Islet of Langerhans (tissue), 1 donor: ENCODE measurements around the gene UNC93B1.

Experiments used
- FAIRE-seq: peaks from one replicate; lab custom pipeline; 2011; peaks lifted over from hg19 to GRCh38; lab: Jason Lieb, UNC

The UNC93B1 gene

GRCh38 chr11:68021167-68021787, 17.4 kb upstream of the UNC93B1 start:
- no peak for FAIRE-seq

DNA sequence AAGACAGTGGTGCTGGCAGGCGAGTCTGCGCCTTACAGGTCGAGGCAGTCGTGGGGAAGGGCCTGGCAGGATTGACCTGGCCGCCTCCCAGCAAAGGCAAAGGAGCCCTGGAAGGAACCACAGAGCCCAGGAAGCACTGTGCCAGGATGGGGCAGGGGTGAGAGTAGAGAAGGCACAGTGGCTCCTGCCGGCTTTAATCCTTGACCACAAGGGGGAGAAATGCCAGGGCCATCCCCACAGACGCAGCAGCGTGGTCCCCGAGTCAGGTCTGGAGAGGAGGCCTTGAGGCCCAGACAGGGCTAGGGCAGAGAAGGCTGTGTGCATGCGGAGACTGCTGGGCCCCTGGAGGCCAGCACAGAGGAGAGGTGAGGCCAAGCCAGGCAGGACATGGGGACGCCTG, 16.7 kb upstream of the UNC93B1 start:
- FAIRE-seq, result no peak

DNA sequence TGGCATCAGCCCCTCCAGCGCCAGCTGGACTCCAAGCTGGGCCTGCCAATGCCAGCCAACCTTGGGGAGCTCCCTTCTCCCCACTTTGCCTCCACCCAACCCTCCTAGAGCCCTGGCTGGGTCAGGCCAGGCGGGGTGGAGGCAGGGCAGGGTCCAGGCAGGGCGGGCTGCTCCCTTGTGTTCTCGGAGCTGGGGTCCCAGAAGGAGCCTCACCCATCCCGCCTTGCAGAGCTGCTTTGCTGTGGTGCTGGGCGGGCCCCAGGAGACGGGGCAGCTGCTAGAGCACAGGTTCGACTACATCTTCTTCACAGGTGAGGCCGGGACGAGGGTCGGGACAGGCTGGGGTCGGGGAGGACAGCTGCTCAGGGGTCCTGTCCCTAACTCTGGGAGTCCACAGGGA, 15.6 kb upstream of the UNC93B1 start:
- no peak for FAIRE-seq

DNA sequence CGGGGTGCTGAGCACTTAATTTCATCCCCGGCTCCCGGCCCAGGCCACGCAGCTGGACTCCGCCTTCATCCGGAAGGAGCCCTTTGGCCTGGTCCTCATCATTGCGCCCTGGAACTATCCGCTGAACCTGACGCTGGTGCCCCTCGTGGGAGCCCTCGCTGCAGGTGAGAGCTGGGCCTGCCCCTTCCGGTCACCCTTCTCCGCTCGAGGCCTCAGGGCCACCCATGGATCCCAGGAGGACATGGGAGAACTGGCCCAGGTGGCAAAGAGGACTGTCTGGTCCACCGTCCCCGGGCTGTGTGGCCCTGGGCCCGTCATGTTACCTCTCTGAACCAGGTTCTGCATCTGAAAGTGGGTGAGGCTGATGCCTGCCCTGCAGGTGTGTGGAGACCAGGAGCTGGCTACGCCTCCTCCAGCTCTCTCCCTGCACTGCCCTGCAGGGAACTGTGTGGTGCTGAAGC, 14.9 kb upstream of the UNC93B1 start:
- FAIRE-seq, result no peak

- no peak for FAIRE-seq
Measured at GRCh38 chr11:68017980-68018729, 14.3 kb upstream of the UNC93B1 start.

DNA sequence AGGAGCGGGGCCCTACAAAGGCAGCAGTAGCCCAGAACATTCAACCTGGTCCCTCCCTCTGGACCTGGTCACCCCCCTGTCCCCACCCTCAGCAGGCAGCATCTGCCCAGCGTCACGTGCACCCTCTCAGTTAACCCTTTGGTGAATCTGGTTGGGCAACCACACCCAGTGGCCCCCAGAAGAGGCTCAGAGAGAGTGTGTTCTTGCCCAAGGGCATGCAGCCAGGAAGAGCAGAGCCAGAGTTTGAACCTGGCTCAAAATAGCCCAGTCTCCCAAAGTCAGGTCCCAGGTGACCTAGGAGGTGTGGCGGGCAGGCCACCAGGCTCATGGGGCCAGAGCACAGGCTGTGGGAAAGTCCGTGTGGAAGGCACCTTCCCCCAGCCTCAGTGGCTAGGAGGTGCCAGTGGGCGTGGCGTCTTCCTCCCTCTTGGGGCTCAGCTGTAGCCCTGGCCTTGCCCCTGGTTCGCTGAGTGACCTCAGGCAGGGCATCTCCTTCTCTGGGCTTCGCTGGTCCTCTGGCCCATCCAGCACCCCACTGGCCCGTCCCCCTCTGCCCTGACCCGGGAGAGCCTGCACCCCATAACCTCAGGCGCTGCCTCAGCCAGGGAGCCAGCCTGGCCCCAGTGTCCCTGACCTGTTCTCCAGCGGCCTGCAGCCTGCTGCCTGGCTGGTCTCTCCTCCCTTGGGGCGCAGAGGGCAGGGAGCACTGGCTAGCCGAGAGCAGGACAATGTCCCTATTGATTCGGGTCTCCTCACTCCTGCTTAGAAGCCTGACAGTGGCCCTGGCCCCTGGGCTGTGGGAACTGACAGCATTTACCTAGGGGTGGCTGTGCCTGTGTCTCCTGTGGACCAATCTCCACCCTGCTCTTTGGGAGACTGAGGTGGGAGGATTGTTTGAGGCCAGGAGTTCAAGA, 13.3 kb upstream of the UNC93B1 start:
- no peak for FAIRE-seq

- FAIRE-seq, result no peak
Measured at GRCh38 chr11:68016161-68016903, 12.4 kb upstream of the UNC93B1 start.

- FAIRE-seq, result no peak
Measured at GRCh38 chr11:68015467-68015866, 11.6 kb upstream of the UNC93B1 start.

GRCh38 chr11:68014947-68015447, 11.1 kb upstream of the UNC93B1 start:
- FAIRE-seq, result no peak

- no peak for FAIRE-seq
Measured at GRCh38 chr11:68014157-68014946, 10.5 kb upstream of the UNC93B1 start.

GRCh38 chr11:68013611-68014156, 9.8 kb upstream of the UNC93B1 start:
- no peak for FAIRE-seq

DNA sequence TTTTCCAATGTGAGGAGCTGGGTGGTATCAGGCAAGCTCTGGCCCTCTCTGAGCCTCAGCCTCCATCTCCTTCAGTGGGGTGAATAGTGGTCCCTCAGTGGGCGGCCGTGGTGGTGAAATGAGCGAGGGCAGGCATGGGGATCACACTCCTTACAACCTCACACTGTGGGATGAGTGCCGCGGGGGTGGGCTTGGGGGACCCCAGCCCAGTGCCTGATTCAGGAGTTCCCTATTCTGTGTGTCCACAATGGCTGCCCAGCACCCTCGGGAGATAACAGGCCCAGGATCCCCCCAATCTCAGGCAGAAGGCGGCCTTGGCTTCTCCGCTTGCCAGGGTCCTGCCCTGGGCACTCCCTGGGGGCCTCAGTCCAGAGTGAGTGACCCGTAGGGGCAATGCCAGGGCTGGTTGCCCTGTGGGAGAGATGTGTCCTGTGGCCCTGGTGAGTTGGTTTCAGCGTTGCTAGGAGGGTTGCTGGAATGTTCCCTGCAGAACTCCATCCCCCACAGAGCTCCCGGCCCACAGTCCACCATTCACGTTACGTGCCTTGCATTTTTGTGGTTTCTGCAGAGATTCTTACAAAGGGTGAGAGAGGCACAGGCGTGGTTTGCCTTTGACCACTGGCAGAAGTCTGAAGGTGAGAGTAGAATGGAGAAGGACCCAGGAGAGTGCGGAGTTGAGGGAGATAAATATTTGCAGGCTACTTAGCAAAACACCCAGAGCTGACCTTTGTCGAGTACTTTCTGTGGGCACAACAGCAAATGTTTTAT, 9.1 kb upstream of the UNC93B1 start:
- no peak for FAIRE-seq

GRCh38 chr11:68012044-68012842, 8.3 kb upstream of the UNC93B1 start:
- no peak for FAIRE-seq

GRCh38 chr11:68011051-68011943, 7.4 kb upstream of the UNC93B1 start:
- FAIRE-seq, result no peak

DNA sequence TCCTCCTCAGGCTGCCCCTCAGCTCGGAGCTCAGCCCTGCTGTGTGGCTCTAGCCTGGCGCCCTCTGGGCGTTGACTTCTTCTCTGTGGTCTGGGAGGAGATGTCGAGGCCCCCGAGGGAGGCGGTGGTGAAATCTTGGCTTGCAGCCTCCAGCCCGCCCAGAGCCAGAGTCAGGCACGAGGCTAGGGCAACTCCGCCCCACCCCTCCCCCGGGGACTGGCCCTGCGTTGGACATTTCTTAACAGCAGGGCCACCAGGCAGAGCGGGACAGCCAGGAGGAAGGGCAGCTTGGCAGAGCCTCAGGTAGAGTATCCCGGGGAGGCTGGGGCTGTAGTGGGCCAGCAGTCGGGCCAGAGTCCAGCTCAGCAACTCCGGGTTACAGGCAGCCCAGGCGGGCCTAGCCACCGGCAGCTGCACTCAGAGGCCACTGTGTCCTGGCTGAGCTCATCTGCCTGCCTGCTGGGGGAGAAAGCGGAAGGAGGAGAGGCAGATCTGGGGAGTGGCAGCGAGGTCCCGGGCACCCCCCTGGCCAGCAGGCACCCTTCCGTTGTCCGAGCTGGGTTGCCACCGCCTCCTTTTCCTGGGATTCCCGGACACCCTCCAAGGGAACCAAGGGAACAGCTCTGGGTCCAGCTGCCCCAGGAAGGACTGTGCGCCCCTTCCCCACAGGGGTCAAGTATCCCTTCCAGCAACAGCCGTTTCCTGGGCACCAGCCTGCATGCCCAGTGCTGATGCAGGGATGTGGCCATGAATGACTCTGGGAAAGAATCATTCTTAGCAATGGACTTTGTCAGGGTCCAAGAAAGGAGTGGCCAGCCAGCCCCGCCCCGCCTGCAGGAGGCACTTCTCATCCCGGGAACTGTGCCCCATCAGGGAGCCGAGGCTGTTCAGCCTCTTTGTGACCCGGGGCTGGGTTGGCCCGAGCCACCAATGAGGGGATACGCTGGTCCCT, 6.5 kb upstream of the UNC93B1 start, which contains the start of gene ALDH3B1:
TSS of gene ALDH3B1 (plus strand) at position 238 of the 952 bp plus-strand sequence. CDS start 4,971 bp downstream, outside the sequence.
- FAIRE-seq, result no peak

- no peak for FAIRE-seq
Measured at GRCh38 chr11:68009391-68010089, 5.6 kb upstream of the UNC93B1 start.
